Measurements from ENCODE around the gene CDK4. TPM values are rescaled to one million over a fixed set of nuclear protein-coding genes. Genes with fewer than 3 reads are reported as not detected.

The CDK4 gene
- total RNA-seq, 3 donors from 2014 or later, result 41.4 to 62.7 (median 60.2) TPM

DNA sequence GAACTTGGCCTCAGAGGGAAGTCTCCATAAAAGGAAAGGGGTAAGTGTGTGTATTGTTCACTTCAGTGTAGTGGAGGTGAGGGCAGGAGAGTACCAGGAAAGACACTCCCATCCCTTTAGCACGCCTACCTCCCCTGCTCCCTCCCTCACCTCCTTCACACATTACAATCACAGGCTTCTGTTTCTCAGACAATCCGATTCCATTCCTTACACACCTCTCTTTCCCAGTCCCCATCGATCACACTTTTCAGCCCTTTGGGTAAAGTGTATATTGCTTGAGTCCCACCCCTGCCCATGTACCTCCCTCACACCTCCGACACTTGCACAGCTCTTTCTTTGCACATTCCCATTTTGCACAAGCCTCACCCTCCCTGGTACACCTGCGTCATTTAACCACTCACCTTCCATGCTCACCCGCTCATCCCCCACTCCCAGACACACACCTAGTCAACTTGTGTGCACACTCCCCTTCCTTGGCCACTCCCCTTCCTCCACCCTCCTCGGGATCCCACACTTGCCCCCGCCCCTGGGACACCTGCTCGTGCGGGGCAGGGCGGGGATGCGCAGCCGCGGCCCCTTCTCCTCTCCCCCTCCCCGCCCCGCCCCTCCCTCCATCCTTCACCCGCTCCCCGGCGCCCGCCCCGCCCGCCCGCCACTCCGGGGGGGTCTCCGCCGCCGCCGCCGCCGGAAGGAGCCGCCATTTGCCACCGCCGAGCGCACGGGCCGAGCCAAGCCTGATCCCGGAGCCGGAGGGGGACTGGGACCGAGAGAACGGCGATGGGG lies 2.5 kb upstream of the CDK4 start, which contains the start of gene MARCHF9:
Gene MARCHF9 (plus strand): TSS at position 693 of the 783 bp plus-strand sequence. CDS start 426 bp downstream, outside the sequence.
- peak; percentile 90 to 93 (median 92) for DNase-seq
- TF ChIP-seq, protein P1, sequence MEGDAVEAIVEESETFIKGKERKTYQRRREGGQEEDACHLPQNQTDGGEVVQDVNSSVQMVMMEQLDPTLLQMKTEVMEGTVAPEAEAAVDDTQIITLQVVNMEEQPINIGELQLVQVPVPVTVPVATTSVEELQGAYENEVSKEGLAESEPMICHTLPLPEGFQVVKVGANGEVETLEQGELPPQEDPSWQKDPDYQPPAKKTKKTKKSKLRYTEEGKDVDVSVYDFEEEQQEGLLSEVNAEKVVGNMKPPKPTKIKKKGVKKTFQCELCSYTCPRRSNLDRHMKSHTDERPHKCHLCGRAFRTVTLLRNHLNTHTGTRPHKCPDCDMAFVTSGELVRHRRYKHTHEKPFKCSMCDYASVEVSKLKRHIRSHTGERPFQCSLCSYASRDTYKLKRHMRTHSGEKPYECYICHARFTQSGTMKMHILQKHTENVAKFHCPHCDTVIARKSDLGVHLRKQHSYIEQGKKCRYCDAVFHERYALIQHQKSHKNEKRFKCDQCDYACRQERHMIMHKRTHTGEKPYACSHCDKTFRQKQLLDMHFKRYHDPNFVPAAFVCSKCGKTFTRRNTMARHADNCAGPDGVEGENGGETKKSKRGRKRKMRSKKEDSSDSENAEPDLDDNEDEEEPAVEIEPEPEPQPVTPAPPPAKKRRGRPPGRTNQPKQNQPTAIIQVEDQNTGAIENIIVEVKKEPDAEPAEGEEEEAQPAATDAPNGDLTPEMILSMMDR (IDR thresholded peaks at IDR 0.05), result no peak
- intact Hi-C loops (cut with DNase I, micrococcal nuclease), result no loop called here

DNA sequence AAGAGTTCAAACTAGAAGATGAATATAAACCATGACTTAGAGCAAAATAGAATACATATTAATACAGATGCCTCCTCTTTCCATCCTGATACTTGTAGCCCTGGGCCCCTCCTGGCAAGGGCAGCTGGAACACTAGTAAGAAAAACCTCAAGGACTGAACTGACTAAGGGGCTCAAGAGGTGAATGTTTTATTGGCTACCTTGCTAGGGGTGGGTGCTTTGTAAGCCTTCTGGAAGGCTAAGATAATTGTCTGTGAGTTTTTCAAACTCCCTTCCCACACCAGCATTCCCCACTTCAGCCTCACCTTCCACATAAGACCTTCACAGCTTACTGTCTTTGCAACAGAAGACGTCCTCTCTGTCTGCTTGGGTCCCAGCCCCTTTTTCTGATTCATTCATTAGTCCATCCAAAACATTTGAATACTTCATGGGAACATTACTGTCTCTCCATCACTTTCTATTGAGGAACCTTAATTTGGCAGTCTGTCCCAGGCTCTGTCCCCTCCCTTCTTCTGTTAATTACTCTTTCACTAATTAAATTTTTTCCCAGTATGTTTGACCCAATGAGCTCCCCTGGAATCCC lies 1.7 kb upstream of the CDK4 start:
- intact Hi-C loops (cut with DNase I, micrococcal nuclease), result no loop called here
- Histone ChIP-seq H3K4me3 (no peak overlapping the region), H3K4me1 (ENCODE audit: low read depth) (peaks cover 42% of the 10 kb centered on the region), H3K36me3 (ENCODE audit: low read depth) (no peaks in the 10 kb centered on the region), H3K9me3 (no peaks in the 10 kb centered on the region)
- no peak for ATAC-seq
- DNase-seq, result no peak
- TF ChIP-seq, protein P1 (IDR thresholded peaks at IDR 0.05), result no peak

More for the DNA sequence above, 2.5 kb upstream of the CDK4 start, which contains the start of gene MARCHF9:
- Histone ChIP-seq H3K4me1 (ENCODE audit: low read depth) (peaks cover 42% of the 10 kb centered on the region), H3K36me3 (ENCODE audit: low read depth) (no peaks in the 10 kb centered on the region), H3K9me3 (no peaks in the 10 kb centered on the region), H3K4me3 (peak within 1 kb of the TSS; percentile 50)
- ATAC-seq, result peak; percentile 66

DNA sequence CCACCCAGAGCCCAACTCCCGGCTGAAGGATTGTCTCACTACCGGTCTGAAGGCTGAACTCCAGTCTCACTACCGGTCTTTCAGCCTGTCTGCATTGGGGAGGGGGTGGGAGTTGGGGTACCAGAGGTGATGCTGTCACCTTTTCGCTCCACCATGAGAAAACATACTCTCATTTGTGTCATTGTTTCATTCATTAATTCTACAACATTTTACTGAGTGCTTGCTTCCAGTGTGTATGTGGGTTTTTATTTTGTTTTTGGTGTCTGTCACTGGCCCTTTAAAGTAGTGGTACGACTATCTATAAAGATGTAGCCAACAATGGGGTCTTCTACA lies 524 bp upstream of the CDK4 start:
- intact Hi-C loops (cut with DNase I, micrococcal nuclease), result no loop called here
- Histone ChIP-seq H3K9me3 (no peaks in the 10 kb centered on the region), H3K36me3 (ENCODE audit: low read depth) (no peaks in the 10 kb centered on the region), H3K4me3 (no peak overlapping the region), H3K4me1 (ENCODE audit: low read depth) (peaks cover 42% of the 10 kb centered on the region)
- no peak for DNase-seq
- TF ChIP-seq, protein P1 (IDR thresholded peaks at IDR 0.05), result no peak
- ATAC-seq, result no peak

DNA sequence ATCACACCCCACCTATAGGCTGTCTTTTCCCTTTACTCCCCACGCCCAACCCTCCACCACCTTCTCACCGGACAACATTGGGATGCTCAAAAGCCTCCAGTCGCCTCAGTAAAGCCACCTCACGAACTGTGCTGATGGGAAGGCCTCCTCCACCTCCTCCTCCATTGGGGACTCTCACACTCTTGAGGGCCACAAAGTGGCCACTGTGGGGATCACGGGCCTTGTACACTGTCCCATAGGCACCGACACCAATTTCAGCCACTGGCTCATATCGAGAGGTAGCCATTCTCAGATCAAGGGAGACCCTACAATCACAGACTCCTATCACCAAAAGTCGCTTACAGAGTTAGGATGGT lies 700 bp downstream of the CDK4 start:
- Histone ChIP-seq H3K4me1 (ENCODE audit: low read depth) (peaks cover 36% of the 10 kb centered on the region), H3K9me3 (no peaks in the 10 kb centered on the region), H3K36me3 (ENCODE audit: low read depth) (no peaks in the 10 kb centered on the region), H3K4me3 (peak overlapping the region; percentile 45)
- TF ChIP-seq, protein P1 (IDR thresholded peaks at IDR 0.05), result no peak
- no peak for ATAC-seq
- no peak for DNase-seq
- intact Hi-C loops (cut with DNase I, micrococcal nuclease), result no loop called here

DNA sequence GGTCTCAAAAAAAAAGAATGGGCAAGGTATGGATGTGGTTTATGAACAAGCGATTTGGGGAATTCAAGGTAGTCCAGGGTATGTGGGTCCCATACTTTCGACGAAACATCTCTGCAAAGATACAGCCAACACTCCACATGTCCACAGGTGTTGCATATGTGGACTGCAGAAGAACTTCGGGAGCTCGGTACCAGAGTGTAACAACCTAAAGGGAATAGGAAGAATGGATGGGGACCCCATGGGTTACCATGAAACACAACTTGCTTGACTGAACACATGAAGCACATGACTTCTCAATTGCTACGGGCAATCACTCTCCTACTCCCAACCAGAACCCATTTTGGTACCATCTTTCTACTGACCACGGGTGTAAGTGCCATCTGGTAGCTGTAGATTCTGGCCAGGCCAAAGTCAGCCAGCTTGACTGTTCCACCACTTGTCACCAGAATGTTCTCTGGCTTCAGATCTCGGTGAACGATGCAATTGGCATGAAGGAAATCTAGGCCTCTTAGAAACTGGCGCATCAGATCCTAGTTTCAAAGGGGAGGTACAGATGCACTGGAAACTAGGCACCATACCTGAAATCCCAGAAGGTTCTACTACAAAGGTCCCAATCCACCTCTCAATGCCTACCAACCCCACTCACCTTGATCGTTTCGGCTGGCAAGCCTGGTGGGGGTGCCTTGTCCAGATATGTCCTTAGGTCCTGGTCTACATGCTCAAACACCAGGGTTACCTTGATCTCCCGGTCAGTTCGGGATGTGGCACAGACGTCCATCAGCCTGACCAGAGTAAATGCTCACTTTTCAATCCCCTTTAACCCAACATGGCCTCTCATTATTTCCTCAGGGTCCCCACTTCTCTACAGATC lies 1.3 kb downstream of the CDK4 start:
- no peak for ATAC-seq

More for the DNA sequence above, 1.3 kb downstream of the CDK4 start:
- TF ChIP-seq, protein P1 (IDR thresholded peaks at IDR 0.05), result no peak
- no peaks in the 10 kb centered on the region for H3K36me3 ChIP-seq (ENCODE audit: low read depth)
- no peak overlapping the region for H3K4me3 ChIP-seq
- peaks cover 30% of the 10 kb centered on the region for H3K4me1 ChIP-seq (ENCODE audit: low read depth)
- H3K9me3 ChIP-seq, result no peaks in the 10 kb centered on the region
- intact Hi-C loops (cut with DNase I, micrococcal nuclease), result no loop called here
- DNase-seq, result no peak

Data from mucosa of descending colon (tissue), 3 donors.